Naive thymus-derived CD4-positive, alpha-beta T cell (primary cell): ENCODE data around the gene CCDC32. TPM values are rescaled to one million over a fixed set of nuclear protein-coding genes. Genes with fewer than 3 reads are reported as not detected.

Source experiments
- ATAC-seq: fragments of 150-1000 bp; cut with Tn5 transposase; 2 replicates; pipeline ENCODE4 v1.10.0; 2021; ENCODE audit warnings: mild to moderate bottlenecking, moderate library complexity
- CTCF ChIA-PET: fragments of 350-600 bp; sonication (Branson Sonifier 250); formaldehyde crosslinking; loops from one replicate; lab custom pipeline; 2021; ENCODE audit warnings: antibody characterized with exemption; lab: Charles Lee
- POLR2A ChIA-PET: fragments of 350-600 bp; sonication (Branson Sonifier 250); formaldehyde crosslinking; loops from one replicate; lab custom pipeline; 2021; ENCODE audit warnings: antibody characterized with exemption, inconsistent platforms; lab: Charles Lee
- DNase-seq, 9 donors: peaks; one replicate each; pipeline versions ENCODE4 v3.0.0 to v3.0.0-alpha.2; 2020 to 2022; ENCODE audit warnings: mixed read lengths in 1 of 9
- H3K27ac ChIP-seq: one replicate; pipeline ENCODE4 v1.7.0; 2013; ENCODE audit warnings: mild to moderate bottlenecking, low read depth, low read length, moderate library complexity
- H3K27me3 ChIP-seq, 2 donors: one replicate each; pipeline ENCODE4 v1.7.0; 2013; ENCODE audit warnings: low read length in 2 of 2, mild to moderate bottlenecking in 2 of 2, moderate library complexity in 2 of 2; ENCODE audit not compliant: control insufficient read depth in 2 of 2, insufficient read depth in 2 of 2
- H3K36me3 ChIP-seq, 3 experiments: 1 replicate in 2 of 3; 2 replicates in 1 of 3; pipeline ENCODE4 v1.7.0; 2013; ENCODE audit warnings: low read length in 3 of 3, mild to moderate bottlenecking in 3 of 3, moderate library complexity in 1 of 3; ENCODE audit not compliant: insufficient read depth in 3 of 3, control insufficient read depth in 2 of 3
- H3K4me1 ChIP-seq, 2 donors: one replicate each; pipeline ENCODE4 v1.7.0; 2013; ENCODE audit warnings: low read length in 2 of 2, mild to moderate bottlenecking in 2 of 2, moderate library complexity in 1 of 2; ENCODE audit not compliant: control insufficient read depth in 2 of 2, insufficient read depth in 2 of 2
- H3K4me3 ChIP-seq: 2 replicates; pipeline ENCODE4 v1.7.0; 2013; ENCODE audit warnings: mild to moderate bottlenecking, low read length
- H3K9me3 ChIP-seq, 3 experiments: 1 replicate in 2 of 3; 2 replicates in 1 of 3; pipeline ENCODE4 v1.7.0; 2013; ENCODE audit warnings: low read length in 3 of 3; ENCODE audit not compliant: control insufficient read depth in 2 of 3
- H3K27ac Mint-ChIP-seq, 9 donors: one replicate each; pipeline ENCODE4 v1.8.0; 2020 to 2022; ENCODE audit warnings: mixed read lengths in 9 of 9, mild to moderate bottlenecking in 8 of 9, moderate library complexity in 5 of 9, inconsistent platforms in 2 of 9
- H3K27me3 Mint-ChIP-seq, 5 donors: one replicate each; pipeline ENCODE4 v1.8.0; 2021 to 2022; ENCODE audit warnings: mixed read lengths in 5 of 5, mild to moderate bottlenecking in 1 of 5
- H3K36me3 Mint-ChIP-seq, 5 donors: one replicate each; pipeline ENCODE4 v1.8.0; 2020 to 2022; ENCODE audit warnings: mixed read lengths in 5 of 5, mild to moderate bottlenecking in 3 of 5, inconsistent platforms in 1 of 5
- H3K4me1 Mint-ChIP-seq, 7 donors: one replicate each; pipeline ENCODE4 v1.8.0; 2020 to 2022; ENCODE audit warnings: mixed read lengths in 7 of 7, mild to moderate bottlenecking in 3 of 7, inconsistent platforms in 1 of 7
- H3K4me3 Mint-ChIP-seq, 10 donors: one replicate each; pipeline ENCODE4 v1.8.0; 2020 to 2022; ENCODE audit warnings: mild to moderate bottlenecking in 10 of 10, mixed read lengths in 10 of 10, moderate library complexity in 6 of 10, inconsistent platforms in 2 of 10
- H3K9me3 Mint-ChIP-seq, 11 donors: one replicate each; pipeline ENCODE4 v1.8.0; 2020 to 2022; ENCODE audit warnings: mixed read lengths in 11 of 11, mild to moderate bottlenecking in 4 of 11, inconsistent platforms in 1 of 11, moderate library complexity in 1 of 11
- intact Hi-C, 2 donors: fragments of 100-400 bp; cut with micrococcal nuclease; formaldehyde crosslinking; loops; one replicate each; pipeline ENCODE4 v1.15.1; 2023
- polyA plus RNA-seq, 2 donors: library from polyadenylated mRNA; unstranded; fragments of 300-500 nt; fragmentation: Illumina TruSeq; gene quantifications; one replicate each; pipeline ENCODE4 v1.2.3, GENCODE V29; 2021
- total RNA-seq, 6 experiments: library from RNA in 5 of 6; stranded (reverse) in 5 of 6; gene quantifications; 1 replicate in 5 of 6; 2 replicates in 1 of 6; pipeline ENCODE4 v1.2.3 and lab custom pipeline; 2021 to 2026

The CCDC32 gene
- total and polyA plus RNA-seq, 7 experiments from 2014 or later, result 22.4 to 44.8 (median 35.2) TPM

DNA sequence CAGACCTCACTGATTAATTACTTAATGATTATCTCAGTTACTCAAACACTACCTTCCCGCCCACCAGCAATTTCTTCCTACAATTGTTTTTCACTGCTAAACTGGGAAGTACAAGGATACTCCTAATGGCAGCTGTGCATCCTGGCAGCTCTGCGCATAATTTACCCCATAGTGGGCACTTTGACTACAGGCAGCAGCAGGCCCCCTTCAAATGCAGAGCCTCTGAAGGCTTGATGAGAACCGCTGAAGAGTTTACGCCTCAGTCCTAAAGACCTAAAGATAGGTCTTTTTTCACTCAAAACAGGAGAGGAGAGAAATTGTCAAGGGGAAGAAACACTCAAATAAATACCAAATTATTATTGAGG, 10.7 kb downstream of the CCDC32 start:
- no peaks in the 10 kb centered on the region for H3K27me3 ChIP-seq
- no peak overlapping the region for H3K4me3 ChIP-seq
- H3K4me1 ChIP-seq, result no peaks in the 10 kb centered on the region
- Mint-ChIP-seq H3K9me3 (no peaks in the 10 kb centered on the region), H3K27me3 (no peaks in the 10 kb centered on the region), H3K4me3 (no peak overlapping the region), H3K27ac (no peak overlapping the region), H3K4me1 (peaks cover 4 to 19% (median 11%) of the 10 kb centered on the region in 7 donors), H3K36me3 (peaks cover 8 to 78% (median 40%) of the 10 kb centered on the region in 5 donors)
- H3K9me3 ChIP-seq, result no peaks in the 10 kb centered on the region
- POLR2A ChIA-PET, result no interaction called here
- CTCF ChIA-PET, result no interaction called here
- DNase-seq (no peak), ATAC-seq (no peak)
- intact Hi-C loops, result no loop called here
- H3K27ac ChIP-seq, result no peak overlapping the region
- H3K36me3 ChIP-seq, result peaks cover 7 to 60% (median 10%) of the 10 kb centered on the region in 3 experiments

DNA sequence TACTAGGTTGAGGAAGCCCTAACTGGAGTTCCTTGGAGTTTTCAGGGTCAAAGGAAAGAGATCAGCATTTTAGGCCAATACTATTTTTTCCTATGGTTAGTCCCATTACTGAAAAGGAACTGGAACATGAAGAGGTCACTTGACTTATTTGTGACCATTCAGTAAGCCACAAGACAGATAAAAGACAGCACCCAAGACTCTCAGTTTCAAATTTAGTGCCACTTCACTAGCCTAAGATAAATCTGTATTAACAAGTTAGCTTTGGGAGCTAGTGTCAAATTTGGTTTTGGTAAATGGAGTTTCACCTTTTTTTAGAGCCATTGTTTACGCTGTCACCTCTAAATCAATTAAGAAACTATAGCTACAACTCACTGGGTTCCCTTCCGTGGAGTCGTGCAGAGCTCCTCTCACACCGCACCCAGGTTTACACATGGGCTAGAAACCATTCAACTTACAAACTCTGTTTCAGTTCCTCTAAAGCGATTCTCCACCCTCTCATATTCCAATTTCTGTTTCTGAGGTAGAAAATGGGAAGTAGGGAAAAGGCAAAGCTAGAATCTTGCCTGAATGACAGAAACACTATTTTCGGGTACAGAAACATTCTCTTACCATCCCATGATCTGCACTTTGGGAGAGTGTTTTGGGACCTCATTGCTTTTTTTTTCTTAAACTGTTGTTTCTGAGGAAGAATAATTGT, 14.4 kb downstream of the CCDC32 start:
- Histone ChIP-seq H3K4me1 (no peaks in the 10 kb centered on the region), H3K27ac (no peak overlapping the region), H3K36me3 (peaks cover 2 to 52% (median 7%) of the 10 kb centered on the region in 3 experiments), H3K4me3 (no peak overlapping the region), H3K27me3 (no peaks in the 10 kb centered on the region), H3K9me3 (no peaks in the 10 kb centered on the region)
- intact Hi-C loops, result no loop called here
- no peaks in the 10 kb centered on the region for H3K27me3 Mint-ChIP-seq
- no peaks in the 10 kb centered on the region for H3K9me3 Mint-ChIP-seq
- ChIA-PET POLR2A (interaction anchor here (0.8 kb wide), 1 partner anchor 18 kb away, joined by 3 read pairs; the partner anchor contains the start of gene RPUSD2), CTCF (no interaction called here)
- DNase-seq, result no peak
- ATAC-seq, result peak; percentile 64
- H3K27ac Mint-ChIP-seq, result no peak overlapping the region
- peaks cover 6 to 65% (median 43%) of the 10 kb centered on the region in 5 donors for H3K36me3 Mint-ChIP-seq
- H3K4me1 Mint-ChIP-seq, result peaks cover 0 to 8% (median 0%) of the 10 kb centered on the region in 7 donors
- no peak overlapping the region for H3K4me3 Mint-ChIP-seq

DNA sequence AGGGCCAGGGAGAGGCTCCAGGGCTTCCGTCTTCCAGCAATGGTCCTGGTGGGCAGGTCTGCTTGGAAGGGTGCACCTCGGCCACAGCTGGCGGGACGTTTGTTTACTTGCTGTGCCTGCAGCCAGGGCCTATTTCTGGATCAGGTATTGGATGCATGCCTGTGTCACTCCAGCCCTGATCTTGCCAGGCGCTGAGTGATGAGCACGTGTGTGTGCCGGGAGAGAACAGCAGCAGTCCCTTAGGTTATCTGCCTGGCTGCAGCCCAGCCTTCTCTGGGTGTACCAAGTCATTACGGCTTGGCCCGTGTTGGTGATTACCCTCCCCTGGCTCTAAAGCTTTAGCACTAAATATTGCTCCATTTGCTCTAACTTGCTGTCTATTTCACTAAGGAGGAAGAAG, 14.9 kb downstream of the CCDC32 start:
- no peak overlapping the region for H3K27ac ChIP-seq
- Mint-ChIP-seq H3K36me3 (peaks cover 7 to 59% (median 37%) of the 10 kb centered on the region in 5 donors), H3K27me3 (no peaks in the 10 kb centered on the region), H3K4me3 (no peak overlapping the region), H3K27ac (no peak overlapping the region), H3K4me1 (peaks cover 0 to 14% (median 2%) of the 10 kb centered on the region in 7 donors), H3K9me3 (no peaks in the 10 kb centered on the region)
- H3K4me3 ChIP-seq, result no peak overlapping the region
- intact Hi-C loops, result no loop called here
- no peaks in the 10 kb centered on the region for H3K4me1 ChIP-seq
- POLR2A ChIA-PET, result interaction anchor here (0.8 kb wide), 1 partner anchor 19 kb away, joined by 3 read pairs; the partner anchor contains the start of gene RPUSD2
- no peaks in the 10 kb centered on the region for H3K9me3 ChIP-seq
- H3K36me3 ChIP-seq, result peaks cover under 1 to 47% (median 2%) of the 10 kb centered on the region in 3 experiments
- CTCF ChIA-PET, result no interaction called here
- DNase-seq, result no peak
- no peak for ATAC-seq
- H3K27me3 ChIP-seq, result no peaks in the 10 kb centered on the region

DNA sequence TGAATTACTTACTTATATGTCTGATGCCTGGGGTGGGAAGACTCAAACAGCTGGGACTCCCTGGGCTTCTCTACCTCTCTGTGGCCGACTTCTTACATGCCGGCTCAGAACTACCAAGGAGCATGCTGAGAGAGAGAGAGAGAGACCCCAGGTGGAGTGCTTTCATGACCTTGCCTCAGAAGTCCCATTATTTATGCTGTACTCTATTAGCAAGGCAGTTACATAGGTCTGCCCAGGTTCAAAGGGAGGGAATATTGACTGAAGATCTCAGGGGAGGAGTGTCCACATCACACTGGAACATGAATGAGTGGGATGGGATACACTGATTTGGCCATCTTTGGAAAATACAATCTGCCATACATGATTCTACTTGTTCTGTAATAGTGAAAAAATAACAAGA, 16.2 kb downstream of the CCDC32 start:
- Histone ChIP-seq H3K27ac (no peak overlapping the region), H3K27me3 (no peaks in the 10 kb centered on the region), H3K4me3 (no peak overlapping the region), H3K36me3 (peaks cover 0 to 34% (median 0%) of the 10 kb centered on the region in 3 experiments), H3K4me1 (no peaks in the 10 kb centered on the region), H3K9me3 (no peaks in the 10 kb centered on the region)
- Mint-ChIP-seq H3K9me3 (no peaks in the 10 kb centered on the region), H3K4me3 (no peak overlapping the region), H3K36me3 (peaks cover 10 to 50% (median 29%) of the 10 kb centered on the region in 5 donors), H3K27ac (no peak overlapping the region), H3K27me3 (no peaks in the 10 kb centered on the region), H3K4me1 (peaks cover 0 to 16% (median 3%) of the 10 kb centered on the region in 7 donors)
- CTCF ChIA-PET, result no interaction called here
- POLR2A ChIA-PET, result no interaction called here
- no peak for DNase-seq
- no peak for ATAC-seq
- intact Hi-C loops, result no loop called here

DNA sequence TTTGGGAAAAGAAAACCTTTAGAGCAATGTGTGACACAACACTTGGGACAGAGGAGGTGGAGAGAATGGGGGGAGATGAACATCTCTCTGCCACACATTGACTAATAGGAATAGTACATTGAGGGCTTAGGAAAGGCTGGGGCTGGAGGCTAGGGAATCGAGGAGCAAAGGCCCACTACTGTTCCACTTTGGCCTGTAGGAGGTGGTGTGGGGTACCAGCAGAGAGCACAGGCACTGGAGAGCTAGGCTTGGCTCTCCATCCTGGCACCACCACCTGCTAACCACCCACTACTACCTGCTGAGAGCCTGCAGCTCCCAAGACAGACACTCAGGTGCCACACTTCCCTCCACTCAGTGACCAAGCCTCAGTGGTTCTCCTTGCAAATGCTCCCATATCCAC, 19.4 kb downstream of the CCDC32 start:
- H3K9me3 Mint-ChIP-seq, result no peaks in the 10 kb centered on the region
- H3K4me3 Mint-ChIP-seq, result no peak overlapping the region

DNA sequence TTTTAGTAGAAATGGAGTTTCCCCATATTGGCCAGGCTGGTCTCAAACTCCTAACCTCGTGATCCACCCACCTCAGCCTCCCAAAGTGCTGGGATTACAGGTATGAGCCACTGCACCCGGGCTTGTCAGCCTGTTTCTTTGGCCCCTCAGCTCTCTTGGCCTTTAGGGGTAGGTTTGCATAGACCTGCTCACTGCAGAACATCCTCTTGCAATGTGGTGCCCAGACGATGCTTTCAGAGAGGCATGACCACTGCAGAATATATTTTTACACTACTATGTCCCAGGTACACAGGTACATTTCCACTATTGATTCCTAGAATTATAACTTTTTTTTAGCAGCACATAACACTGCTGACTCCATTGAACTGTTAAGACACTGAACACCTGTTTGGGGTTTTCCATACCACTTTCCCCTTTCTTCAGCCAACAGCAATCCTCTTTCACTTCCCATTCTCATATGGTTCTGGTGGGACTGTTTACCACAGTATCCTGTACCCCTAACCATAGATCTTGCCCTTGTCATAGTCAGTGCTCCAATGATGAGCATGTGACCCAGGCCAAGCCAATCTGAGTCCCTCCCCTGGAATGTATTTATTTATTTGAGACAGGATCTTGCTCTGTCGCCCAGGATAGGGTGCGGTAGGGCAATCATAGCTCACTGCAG, 21.1 kb downstream of the CCDC32 start:
- H3K4me1 Mint-ChIP-seq, result peaks cover 0 to 16% (median 0%) of the 10 kb centered on the region in 7 donors
- no peaks in the 10 kb centered on the region for H3K9me3 Mint-ChIP-seq
- no peak overlapping the region for H3K27ac ChIP-seq
- no peak overlapping the region for H3K4me3 ChIP-seq
- H3K9me3 ChIP-seq, result no peaks in the 10 kb centered on the region
- intact Hi-C loops, result no loop called here
- H3K27me3 ChIP-seq, result no peaks in the 10 kb centered on the region
- DNase-seq, result no peak
- no peaks in the 10 kb centered on the region for H3K27me3 Mint-ChIP-seq
- ChIA-PET CTCF (no interaction called here), POLR2A (no interaction called here)
- peak overlapping the region in 2 of 9 donors; percentile 63 to 67 for H3K27ac Mint-ChIP-seq
- H3K36me3 ChIP-seq, result peaks cover 0 to 14% (median 0%) of the 10 kb centered on the region in 3 experiments
- no peak overlapping the region for H3K4me3 Mint-ChIP-seq
- peaks cover 7 to 38% (median 10%) of the 10 kb centered on the region in 5 donors for H3K36me3 Mint-ChIP-seq
- ATAC-seq, result peak; percentile 61
- no peaks in the 10 kb centered on the region for H3K4me1 ChIP-seq

More for the DNA sequence above, 19.4 kb downstream of the CCDC32 start:
- H3K27ac ChIP-seq, result no peak overlapping the region
- POLR2A ChIA-PET, result no interaction called here
- CTCF ChIA-PET, result interaction anchor here (1.0 kb wide), 1 partner anchor 108 kb away, joined by 3 read pairs; no protein-coding TSS in a partner anchor
- peak overlapping the region in 1 of 9 donors; percentile 37 for H3K27ac Mint-ChIP-seq
- H3K27me3 Mint-ChIP-seq, result no peaks in the 10 kb centered on the region
- H3K9me3 ChIP-seq, result no peaks in the 10 kb centered on the region
- intact Hi-C loops, result no loop called here
- ATAC-seq (no peak), DNase-seq (no peak)
- no peak overlapping the region for H3K4me3 ChIP-seq
- no peaks in the 10 kb centered on the region for H3K27me3 ChIP-seq
- peaks cover 10 to 40% (median 18%) of the 10 kb centered on the region in 5 donors for H3K36me3 Mint-ChIP-seq
- peaks cover 0 to 16% (median 0%) of the 10 kb centered on the region in 7 donors for H3K4me1 Mint-ChIP-seq
- H3K4me1 ChIP-seq, result no peaks in the 10 kb centered on the region
- peaks cover 0 to 18% (median 0%) of the 10 kb centered on the region in 3 experiments for H3K36me3 ChIP-seq
